HG03342 (cell line): Measurements from ENCODE around the gene GCN1.
"Not testable (repeated sequence)": the region's sequence is repeated elsewhere in the genome, so short reads cannot be mapped to it uniquely, and the experiment has no call there.

Experiments
- ATAC-seq: cut with Tn5 transposase; IDR thresholded peaks from one replicate; pipeline ENCODE4 v1.9.1; 2021; ENCODE audit warnings: mild to moderate bottlenecking, moderate library complexity; ENCODE audit not compliant: unreplicated experiment

The GCN1 gene

GRCh38 chr12:120194534-120195395 lies at the start of gene GCN1:
TSS of gene GCN1 (minus strand) at chr12:120194715. CDS start at chr12:120194697, 18 bp downstream.
- ATAC-seq: peak; percentile 76

DNA sequence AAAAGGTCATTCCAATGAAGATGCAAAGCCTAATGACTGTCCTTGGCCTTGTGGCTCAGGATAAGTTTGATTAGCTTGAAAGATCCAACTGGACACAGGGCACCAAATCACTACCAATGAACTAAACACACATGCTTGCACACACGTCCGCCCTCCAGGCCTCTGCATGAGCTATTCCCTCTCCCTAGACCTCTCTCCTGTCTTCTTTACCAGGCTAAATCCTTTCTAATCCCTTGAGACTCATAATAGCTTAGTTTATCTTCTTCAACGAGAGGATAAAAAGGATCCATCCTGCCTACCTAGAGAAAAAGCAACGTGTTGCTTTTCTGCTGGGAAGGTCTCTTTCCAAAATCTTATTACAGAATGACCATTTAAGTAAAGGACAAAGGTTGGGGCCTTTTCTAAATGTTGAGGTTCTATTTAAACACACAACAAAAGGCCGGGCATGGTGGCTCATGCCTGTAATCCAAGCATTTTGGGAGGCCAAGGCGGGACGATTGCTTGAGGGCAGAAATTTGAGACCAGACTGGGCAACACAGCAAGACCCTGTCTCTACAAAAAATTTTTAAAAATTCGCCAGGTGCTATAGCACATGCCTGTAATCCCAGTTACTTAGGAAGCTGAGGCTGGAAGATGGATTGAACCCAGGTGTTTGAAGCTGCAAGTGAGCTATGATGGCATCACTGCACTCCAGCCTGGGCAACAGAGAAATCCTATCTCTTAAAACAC lies 48.6 kb upstream of the GCN1 start:
- ATAC-seq: no peak

DNA sequence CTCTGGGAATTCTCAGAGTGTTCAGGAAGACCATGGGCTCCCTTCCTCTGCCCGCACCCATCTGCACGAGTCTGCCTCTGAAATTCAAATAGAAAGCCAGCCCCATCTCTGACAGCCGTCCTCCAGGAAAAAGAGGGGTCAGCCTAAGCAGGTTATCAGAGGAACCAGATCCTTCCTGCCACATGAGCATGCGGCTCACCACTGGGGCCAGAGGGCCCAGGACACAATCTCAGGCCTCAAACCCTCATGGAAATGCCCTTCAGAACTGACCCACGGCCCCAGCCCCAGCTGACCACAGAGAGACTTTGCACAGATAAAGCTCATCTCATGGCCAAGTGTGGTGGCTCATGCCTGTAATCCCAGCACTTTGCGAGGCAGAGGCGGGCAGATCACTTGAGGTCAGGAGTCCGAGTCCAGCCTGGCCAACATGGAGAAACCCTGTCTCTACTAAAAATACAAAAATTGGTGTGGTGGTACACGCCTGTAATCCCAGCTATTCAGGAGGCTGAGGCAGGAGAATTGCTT lies 47.8 kb upstream of the GCN1 start:
- no peak for ATAC-seq

DNA sequence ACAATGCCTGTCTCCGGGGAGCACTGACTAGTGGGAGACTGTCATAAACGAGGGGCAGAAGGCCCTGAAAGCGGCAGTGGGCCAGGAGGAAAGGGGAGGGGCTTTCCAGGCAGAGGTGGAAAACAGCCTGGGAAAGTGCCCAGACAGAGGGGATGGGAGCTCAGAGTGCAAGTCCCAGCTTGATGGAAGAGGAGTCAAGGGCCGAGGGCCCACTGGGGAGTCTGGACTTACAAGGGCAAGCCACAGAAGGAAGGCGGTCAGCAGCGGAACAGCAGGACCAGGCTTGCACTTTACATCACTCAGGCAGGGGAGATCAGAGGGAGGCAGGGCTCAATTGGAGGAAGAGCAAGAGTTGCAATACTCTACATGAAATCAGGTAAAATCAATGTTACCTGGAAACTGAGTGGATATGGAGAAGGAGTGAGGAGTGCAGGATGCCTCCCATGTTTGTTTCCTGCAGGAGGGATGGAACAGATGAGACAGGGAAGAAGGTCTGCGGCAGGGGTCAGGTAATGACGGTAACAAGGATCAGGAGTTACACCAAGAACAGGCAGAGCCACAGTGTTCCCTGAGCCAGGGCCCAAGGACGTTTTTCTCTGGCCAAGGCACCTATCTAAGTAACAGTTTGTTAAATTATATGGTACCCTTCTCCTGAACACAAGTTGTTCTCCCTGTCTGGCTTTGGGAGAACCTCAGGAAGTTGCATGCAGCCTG lies 47.2 kb upstream of the GCN1 start:
- no peak for ATAC-seq

GRCh38 chr12:120240495-120240833 lies 45.9 kb upstream of the GCN1 start:
- no peak for ATAC-seq

DNA sequence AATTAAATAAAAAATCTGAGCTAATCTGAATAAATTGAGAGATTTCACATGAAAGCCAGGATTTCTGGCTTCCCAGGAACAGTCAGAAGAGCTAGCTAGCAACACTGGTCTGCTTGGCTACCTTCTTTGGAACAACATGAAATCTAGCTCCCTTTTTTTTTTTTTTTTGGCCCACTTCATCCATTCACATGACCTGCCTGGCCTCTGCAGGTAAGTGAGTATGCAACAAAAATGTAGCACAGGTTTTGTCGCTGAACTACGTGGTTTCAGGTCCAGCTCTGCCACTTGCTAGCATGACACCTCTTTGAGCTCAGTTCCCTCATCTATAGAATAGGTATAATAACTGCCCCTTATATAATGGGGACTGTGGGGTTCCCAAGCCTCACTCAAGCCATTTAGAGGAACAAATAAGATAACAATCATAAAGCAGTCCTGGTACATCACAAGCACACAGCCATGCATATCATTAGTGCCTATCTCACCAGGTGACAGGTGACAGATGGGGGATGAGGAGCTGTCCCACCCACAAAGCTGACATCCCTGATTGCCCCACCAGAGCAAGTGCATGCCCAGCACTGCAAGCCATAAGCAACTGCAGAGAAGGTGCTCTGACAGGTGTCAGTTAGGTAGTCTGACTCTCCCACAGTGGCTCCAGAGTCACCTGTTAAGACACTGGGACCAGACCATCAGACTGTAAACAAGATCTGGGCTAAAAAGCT lies 45.4 kb upstream of the GCN1 start:
- ATAC-seq: no peak

GRCh38 chr12:120238839-120239445 lies 44.4 kb upstream of the GCN1 start:
- no peak for ATAC-seq

GRCh38 chr12:120238217-120238616 lies 43.7 kb upstream of the GCN1 start:
- no peak for ATAC-seq

DNA sequence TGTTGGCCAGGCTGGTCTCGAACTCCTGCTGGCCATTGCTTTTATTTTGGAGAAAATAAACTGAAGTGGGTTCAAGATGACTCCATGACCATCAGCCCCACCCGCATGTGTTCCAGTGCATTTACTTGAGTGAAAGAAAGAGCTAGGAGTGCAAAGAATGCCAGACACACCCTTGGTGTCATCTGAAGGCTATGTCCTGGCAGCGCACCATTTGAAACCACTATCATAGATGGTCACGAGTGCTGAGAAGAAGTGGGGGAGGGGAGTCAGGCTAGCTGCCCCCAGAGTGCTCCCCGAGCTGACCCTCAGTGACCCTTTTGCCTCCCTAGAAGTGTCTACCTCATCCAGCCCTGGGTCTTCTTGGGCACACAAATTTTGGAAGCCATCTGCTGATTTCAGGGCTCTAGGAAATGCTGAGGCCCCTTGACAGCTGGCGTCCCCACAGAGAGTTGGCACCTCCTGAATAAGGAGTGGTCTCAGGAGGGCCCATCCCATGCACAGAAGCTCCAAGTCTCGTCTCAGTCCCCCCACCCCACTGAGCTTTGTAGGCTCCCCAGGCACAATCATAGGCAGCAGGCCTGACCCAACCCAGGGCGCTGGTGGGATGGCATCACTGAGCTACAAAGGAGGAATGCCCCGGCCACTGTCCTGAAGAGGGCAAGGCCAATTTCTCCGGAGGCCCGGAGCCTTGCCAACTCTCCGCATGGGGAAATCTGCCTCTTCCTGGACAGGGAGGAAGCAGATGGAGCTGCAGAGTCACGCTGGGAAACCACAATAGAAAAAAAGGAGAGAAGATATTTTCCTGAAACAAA lies 43.1 kb upstream of the GCN1 start:
- no peak for ATAC-seq

- ATAC-seq: not testable (repeated sequence)
Observed at GRCh38 chr12:120236809-120237208, 42.3 kb upstream of the GCN1 start.

GRCh38 chr12:120235369-120236323 lies 41.1 kb upstream of the GCN1 start:
- no peak for ATAC-seq

DNA sequence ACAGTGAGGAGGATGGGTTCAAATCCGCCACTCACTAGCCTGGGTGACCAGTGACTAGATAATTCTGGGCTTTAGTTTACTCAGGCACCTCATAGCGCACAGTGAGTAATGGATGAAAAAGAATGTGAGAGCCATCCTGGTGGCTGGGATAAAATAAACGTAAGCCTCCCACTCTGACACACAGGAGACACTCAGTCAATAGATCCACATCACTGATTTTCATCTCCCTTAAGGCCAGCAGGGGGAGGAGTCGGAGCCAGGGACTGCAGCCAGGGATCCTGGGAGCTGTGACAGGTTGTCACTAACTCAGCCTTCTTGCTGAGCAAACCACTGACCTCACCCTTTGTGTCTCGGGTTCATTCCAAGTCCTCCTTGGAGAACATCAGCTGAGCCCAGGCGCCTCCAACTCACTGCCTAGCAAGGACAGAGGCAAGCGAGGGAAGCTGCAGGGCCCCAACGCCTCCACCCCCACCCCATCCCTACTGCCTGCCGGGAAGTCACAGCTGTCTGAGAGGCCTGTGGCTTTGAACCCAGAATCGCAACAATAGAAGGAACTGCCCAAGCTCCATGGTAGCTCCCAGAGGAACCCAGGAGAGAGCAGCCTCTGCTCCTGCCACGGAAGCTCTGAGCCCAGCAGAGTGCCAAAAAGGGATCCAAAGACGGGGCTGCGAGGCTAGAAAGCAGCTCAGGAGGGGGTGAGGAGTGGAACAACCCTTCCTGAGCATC lies 40.3 kb upstream of the GCN1 start:
- no peak for ATAC-seq

DNA sequence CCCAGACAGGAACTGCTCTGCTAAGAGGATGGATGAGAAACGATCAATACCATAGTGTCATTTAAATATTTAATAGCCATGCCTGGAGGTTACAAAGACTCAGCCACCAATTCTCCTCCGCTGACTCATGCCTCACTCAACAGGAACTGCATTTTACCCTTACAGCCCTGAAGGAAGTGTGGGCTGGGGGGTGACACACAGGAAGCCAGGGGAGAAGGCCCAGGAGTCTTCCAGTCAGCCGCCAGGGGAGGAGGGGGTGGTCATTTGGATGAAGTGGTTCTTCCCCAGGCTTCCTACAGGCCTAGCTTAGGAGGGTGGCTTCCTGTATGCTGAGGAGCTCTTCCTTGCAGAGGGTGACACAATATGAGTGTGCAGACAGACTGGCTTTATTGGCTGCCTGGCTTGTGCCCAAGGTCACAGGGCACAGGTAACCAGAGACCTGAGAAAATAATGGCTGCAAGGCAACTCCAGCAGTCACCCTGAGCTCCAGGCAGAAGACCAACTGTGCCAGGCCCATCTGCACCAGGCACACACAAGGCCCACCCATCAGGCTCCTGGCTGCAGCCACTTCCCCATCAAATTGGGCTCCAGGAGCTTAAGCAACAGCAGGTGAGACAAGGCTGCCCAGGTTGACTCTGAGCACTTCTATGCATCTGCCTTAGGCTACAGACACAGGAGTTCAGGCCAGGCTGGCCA lies 36.9 kb upstream of the GCN1 start:
- no peak for ATAC-seq

- no peak for ATAC-seq
Observed at GRCh38 chr12:120230974-120231315, 36.4 kb upstream of the GCN1 start.

DNA sequence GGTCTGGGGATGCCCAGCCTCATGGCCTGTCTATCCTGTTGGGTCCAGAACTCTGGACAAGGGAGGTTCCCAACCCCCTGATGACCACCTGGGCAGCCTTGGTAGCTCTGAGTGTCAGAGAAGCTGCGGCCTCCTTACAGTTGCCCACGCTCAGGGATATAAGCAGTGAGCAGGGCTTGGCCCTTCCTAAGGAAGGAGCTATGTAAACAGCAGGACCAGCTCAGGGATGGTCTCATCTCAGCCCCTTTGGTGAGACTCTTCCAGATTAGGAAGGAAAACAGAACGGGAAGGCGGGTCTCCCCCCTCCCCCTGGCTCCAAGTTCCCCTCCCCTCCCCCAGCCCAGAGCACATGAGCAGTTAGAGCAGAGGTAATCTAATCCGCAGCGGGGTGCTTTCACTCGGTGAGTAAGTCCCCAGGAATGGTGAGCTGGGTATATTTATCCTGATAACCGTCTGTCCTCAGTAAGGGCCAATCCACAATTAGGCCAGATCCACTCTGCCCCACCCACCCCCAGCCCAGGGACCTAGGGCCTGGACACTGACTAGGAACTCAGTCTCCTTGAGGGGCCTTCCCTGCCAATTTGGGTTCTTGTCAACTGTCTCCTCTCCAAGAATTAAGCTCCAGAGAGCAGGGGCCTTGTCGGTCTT lies 35.9 kb upstream of the GCN1 start:
- ATAC-seq: no peak

GRCh38 chr12:120229487-120230325 lies 35.2 kb upstream of the GCN1 start:
- no peak for ATAC-seq
